SU-DHL-6 (cell line): Measurements from ENCODE around the gene FMNL1.

Experiments used
- CTCF ChIP-seq: fragments of 200-600 bp; sonication (generic); IDR thresholded peaks from one replicate; pipeline ENCODE4 v1.5.1; 2017; ENCODE audit warnings: antibody characterized with exemption, mild to moderate bottlenecking, low read length, moderate library complexity; ENCODE audit not compliant: insufficient read depth, poor library complexity, severe bottlenecking
- EZH2phosphoT487 ChIP-seq: fragments of 200-600 bp; sonication (generic), shearing (Covaris generic); conservative IDR thresholded peaks from 2 replicates; pipeline ENCODE4 v1.6.1; 2018; ENCODE audit warnings: mild to moderate bottlenecking, antibody characterized with exemption, low read length, moderate library complexity, mixed read lengths

- TF ChIP-seq CTCF = no peak
- no peak for TF ChIP-seq EZH2phosphoT487
Measured at GRCh38 chr17:45224671-45225050, 3.0 kb downstream of the FMNL1 start.
